ENCODE measurements around the gene PTP4A1.

DNA sequence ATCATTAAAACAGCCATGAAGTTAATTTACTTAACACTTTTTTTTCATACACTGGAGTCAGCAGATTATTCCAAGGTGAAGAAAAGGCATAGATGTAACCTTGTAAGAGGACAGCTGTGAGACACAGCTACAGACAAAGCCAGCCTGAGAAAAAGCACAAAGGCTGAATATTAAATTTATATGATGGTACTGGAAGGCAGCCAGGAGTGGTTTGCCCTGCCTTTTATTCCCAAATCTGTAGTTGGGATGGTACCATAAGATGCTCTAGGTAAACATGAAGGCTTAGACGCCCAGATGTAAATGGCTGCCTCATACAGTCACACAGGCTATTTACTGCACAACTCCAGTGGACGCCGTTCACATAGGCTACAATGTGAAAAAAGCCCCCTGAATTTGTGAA, 42.1 kb upstream of the PTP4A1 start:
- TF ChIP-seq CTCF (IDR thresholded peaks at IDR 0.05): no peak
- TF ChIP-seq EZH2 (IDR thresholded peaks at IDR 0.05): no peak
